Activated naive CD8-positive, alpha-beta T cell treated with anti-CD3 and anti-CD28 coated beads, Interleukin-2, amount 10 ng/mL, durations not matched to agents 7 days and 5 days (primary cell): ENCODE data around the gene PIP5K1B. TPM values are rescaled to one million over a fixed set of nuclear protein-coding genes. Genes with fewer than 3 reads are reported as not detected.

Experiments used
- ATAC-seq: fragments of 150-1000 bp; cut with Tn5 transposase; one replicate; pipeline ENCODE4 v1.10.0; 2021; ENCODE audit warnings: low read depth, moderate library complexity
- POLR2A ChIA-PET: fragments of 350-600 bp; sonication (Branson Sonifier 250); formaldehyde crosslinking; loops from one replicate; lab custom pipeline; 2021; ENCODE audit warnings: antibody characterized with exemption; lab: Charles Lee
- DNase-seq: peaks from one replicate; pipeline ENCODE4 v3.0.0; 2021
- H3K27ac Mint-ChIP-seq: one replicate; pipeline ENCODE4 v1.8.0; 2022; ENCODE audit warnings: mild to moderate bottlenecking, mixed read lengths
- H3K27me3 Mint-ChIP-seq: one replicate; pipeline ENCODE4 v1.8.0; 2022; ENCODE audit warnings: mild to moderate bottlenecking, moderate library complexity, mixed read lengths
- H3K36me3 Mint-ChIP-seq: one replicate; pipeline ENCODE4 v1.8.0; 2021; ENCODE audit warnings: mild to moderate bottlenecking, mixed read lengths
- H3K4me1 Mint-ChIP-seq: one replicate; pipeline ENCODE4 v1.8.0; 2021; ENCODE audit warnings: mixed read lengths
- H3K4me3 Mint-ChIP-seq: one replicate; pipeline ENCODE4 v1.8.0; 2022; ENCODE audit warnings: mild to moderate bottlenecking, moderate library complexity, mixed read lengths
- H3K9me3 Mint-ChIP-seq: one replicate; pipeline ENCODE4 v1.8.0; 2021; ENCODE audit warnings: mixed read lengths
- total RNA-seq, 2 experiments: library from RNA; stranded (reverse); gene quantifications; one replicate each; pipeline ENCODE4 v1.2.3, GENCODE V29; 2021

The PIP5K1B gene
- total RNA-seq, 2 experiments from 2014 or later, result 0.36 TPM; not detected in 1

DNA sequence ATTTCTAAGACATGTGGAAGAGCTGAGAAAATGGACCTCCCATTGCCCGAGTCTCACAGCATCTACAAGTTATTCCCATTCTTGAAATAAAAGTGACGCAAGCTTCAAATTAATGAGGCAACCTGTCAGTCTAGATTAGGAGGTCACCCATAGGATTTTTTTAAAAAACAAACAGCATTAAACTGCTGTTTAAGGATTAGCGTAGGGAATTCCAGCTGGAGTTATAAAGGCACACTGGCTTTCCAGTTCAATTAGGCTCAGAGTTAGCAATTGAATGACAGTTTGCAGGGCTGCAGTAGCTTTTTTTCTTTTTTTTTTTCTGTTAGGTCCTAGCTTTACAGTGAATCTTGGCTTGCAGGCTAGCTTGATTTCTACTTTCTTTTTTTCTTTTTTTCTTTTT, 292.6 kb downstream of the PIP5K1B start:
- ATAC-seq, result no peak
- no peak overlapping the region for H3K27ac Mint-ChIP-seq
- H3K4me1 Mint-ChIP-seq, result peaks cover 20% of the 10 kb centered on the region
- H3K27me3 Mint-ChIP-seq, result peaks cover 6% of the 10 kb centered on the region
- H3K9me3 Mint-ChIP-seq, result no peaks in the 10 kb centered on the region
- POLR2A ChIA-PET, result no interaction called here
- no peak for DNase-seq
- H3K36me3 Mint-ChIP-seq, result no peaks in the 10 kb centered on the region
- H3K4me3 Mint-ChIP-seq, result no peak overlapping the region

DNA sequence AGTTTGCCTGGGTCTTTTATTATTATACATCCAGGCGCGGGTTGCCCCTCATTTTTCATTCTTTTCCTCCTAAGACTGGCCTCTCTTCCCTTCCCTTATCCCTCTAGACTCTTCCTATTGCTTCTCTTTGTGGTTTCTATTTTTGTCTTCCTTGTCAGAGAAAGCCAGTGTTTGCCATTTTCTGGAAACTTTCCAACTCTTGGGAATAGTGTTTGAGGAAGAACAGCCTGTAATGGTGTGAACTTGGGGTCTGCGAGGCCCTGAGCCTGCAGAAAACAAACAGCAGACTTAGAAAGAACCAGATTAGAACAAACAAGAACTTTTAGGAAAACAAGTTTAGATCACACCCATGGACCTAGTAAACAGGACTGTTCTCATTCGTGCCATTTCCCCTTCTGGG, 293.3 kb downstream of the PIP5K1B start:
- Mint-ChIP-seq H3K9me3 (no peaks in the 10 kb centered on the region), H3K4me3 (no peak overlapping the region), H3K27ac (no peak overlapping the region), H3K36me3 (no peaks in the 10 kb centered on the region), H3K4me1 (peaks cover 20% of the 10 kb centered on the region), H3K27me3 (peaks cover 6% of the 10 kb centered on the region)
- DNase-seq (no peak), ATAC-seq (no peak)
- POLR2A ChIA-PET, result no interaction called here

DNA sequence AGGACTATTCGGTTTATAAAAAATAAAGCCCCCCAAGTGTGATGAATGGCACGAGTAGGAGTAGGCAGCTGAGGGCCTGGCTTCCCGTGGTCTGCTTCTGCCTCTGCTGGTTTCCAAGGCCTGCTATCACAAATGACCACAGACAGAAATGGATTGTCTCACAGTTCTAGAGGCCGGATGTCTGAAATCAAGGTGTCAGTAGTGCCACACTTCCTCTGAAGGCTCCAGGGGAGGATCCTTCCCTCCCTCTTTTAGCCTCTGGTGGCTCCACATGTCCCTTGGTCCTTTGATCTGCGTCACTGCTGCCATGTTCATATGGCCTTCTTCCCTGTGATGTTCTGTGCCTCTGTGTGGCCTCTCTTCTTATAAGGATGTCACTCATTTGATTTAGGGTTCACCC, 293.8 kb downstream of the PIP5K1B start:
- POLR2A ChIA-PET, result interaction anchor here (0.6 kb wide), 1 partner anchor 49 kb away, joined by 3 read pairs; no protein-coding TSS in a partner anchor
- Mint-ChIP-seq H3K36me3 (no peaks in the 10 kb centered on the region), H3K27ac (no peak overlapping the region), H3K4me1 (peaks cover 20% of the 10 kb centered on the region), H3K9me3 (no peaks in the 10 kb centered on the region), H3K4me3 (no peak overlapping the region), H3K27me3 (peaks cover 4% of the 10 kb centered on the region)
- ATAC-seq, result no peak
- DNase-seq, result no peak

- H3K36me3 Mint-ChIP-seq, result no peaks in the 10 kb centered on the region
- DNase-seq (no peak), ATAC-seq (peak; percentile 90)
- peaks cover 4% of the 10 kb centered on the region for H3K27me3 Mint-ChIP-seq
- no peaks in the 10 kb centered on the region for H3K9me3 Mint-ChIP-seq
- H3K4me3 Mint-ChIP-seq, result no peak overlapping the region
- POLR2A ChIA-PET, result interaction anchor here (0.6 kb wide), 1 partner anchor 50 kb away, joined by 3 read pairs; no protein-coding TSS in a partner anchor
- H3K4me1 Mint-ChIP-seq, result peaks cover 20% of the 10 kb centered on the region
- H3K27ac Mint-ChIP-seq, result no peak overlapping the region
Measured at GRCh38 chr9:68999393-69000105, 294.5 kb downstream of the PIP5K1B start.

DNA sequence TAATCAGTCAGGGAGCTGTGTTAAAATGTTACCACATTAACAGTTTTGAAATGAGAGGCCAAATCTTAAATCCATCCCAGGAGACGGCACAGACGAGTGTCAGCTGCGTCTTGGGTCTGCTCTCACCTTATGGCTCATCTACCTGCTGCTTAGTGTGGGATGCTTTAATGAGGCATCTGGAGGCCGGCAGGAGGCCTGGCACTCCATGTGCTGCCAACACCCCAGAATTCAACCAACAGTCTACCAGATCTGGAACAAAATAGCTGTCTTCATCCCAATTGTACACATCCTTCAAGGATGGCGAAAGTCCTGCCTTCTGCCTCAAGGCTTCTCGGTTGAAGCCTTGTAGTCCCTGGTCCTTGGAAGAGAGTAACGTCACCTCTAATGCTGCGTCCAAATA, 296.9 kb downstream of the PIP5K1B start:
- POLR2A ChIA-PET, result no interaction called here
- Mint-ChIP-seq H3K4me3 (no peak overlapping the region), H3K4me1 (peaks cover 8% of the 10 kb centered on the region), H3K36me3 (no peaks in the 10 kb centered on the region), H3K9me3 (no peaks in the 10 kb centered on the region), H3K27ac (no peak overlapping the region), H3K27me3 (peaks cover 2% of the 10 kb centered on the region)
- no peak for ATAC-seq
- no peak for DNase-seq

- Mint-ChIP-seq H3K4me1 (peaks cover 7% of the 10 kb centered on the region), H3K36me3 (no peaks in the 10 kb centered on the region), H3K27me3 (peaks cover 9% of the 10 kb centered on the region), H3K27ac (no peak overlapping the region), H3K9me3 (no peaks in the 10 kb centered on the region), H3K4me3 (no peak overlapping the region)
- no peak for ATAC-seq
- no peak for DNase-seq
- POLR2A ChIA-PET, result no interaction called here
Measured at GRCh38 chr9:69003051-69003450, 298.0 kb downstream of the PIP5K1B start.

DNA sequence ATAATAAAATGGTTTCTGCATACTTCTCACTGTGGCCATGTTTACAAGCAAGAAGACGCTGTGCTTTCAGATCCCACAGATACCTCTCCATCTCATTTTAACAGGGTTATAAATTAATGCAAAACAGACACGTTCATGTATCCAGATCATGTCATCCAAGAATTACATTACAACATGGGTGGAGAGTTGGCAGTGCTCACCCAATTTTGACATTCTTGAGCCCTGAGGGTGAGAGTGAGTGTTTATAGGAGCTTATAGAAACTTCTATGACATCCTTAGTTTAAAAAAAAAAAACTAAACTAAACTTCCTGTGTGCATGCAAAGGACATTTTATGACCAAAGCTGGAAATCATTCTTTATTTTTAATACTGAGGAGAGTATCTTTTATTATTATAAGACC, 299.8 kb downstream of the PIP5K1B start:
- no peak for ATAC-seq
- POLR2A ChIA-PET, result no interaction called here
- Mint-ChIP-seq H3K27ac (no peak overlapping the region), H3K4me1 (no peaks in the 10 kb centered on the region), H3K9me3 (no peaks in the 10 kb centered on the region), H3K4me3 (no peak overlapping the region), H3K36me3 (no peaks in the 10 kb centered on the region), H3K27me3 (peaks cover 10% of the 10 kb centered on the region)
- no peak for DNase-seq

DNA sequence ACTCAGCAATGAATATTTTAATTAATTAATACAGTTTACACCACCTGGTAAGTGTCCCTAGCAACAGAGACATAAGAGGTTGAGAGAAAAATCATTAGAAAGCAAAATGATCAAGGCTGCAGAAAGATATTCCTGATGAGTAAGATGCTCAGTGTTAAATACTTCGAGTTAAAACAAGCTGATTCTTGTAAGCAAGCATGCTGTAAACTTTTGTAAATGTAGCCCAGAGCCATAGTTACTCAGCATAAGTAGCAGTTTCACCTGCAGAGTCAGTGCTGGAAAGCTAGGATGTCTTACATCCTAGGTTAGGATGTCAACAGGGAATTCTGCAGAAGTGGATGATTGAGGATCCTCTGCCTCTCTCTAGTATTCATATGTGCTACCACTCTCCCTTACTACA, 304.7 kb downstream of the PIP5K1B start:
- H3K36me3 Mint-ChIP-seq, result no peaks in the 10 kb centered on the region
- POLR2A ChIA-PET, result no interaction called here
- no peak for DNase-seq
- no peak overlapping the region for H3K27ac Mint-ChIP-seq
- no peak for ATAC-seq
- peaks cover 9% of the 10 kb centered on the region for H3K4me1 Mint-ChIP-seq
- no peak overlapping the region for H3K4me3 Mint-ChIP-seq
- H3K9me3 Mint-ChIP-seq, result no peaks in the 10 kb centered on the region
- H3K27me3 Mint-ChIP-seq, result peaks cover 47% of the 10 kb centered on the region

DNA sequence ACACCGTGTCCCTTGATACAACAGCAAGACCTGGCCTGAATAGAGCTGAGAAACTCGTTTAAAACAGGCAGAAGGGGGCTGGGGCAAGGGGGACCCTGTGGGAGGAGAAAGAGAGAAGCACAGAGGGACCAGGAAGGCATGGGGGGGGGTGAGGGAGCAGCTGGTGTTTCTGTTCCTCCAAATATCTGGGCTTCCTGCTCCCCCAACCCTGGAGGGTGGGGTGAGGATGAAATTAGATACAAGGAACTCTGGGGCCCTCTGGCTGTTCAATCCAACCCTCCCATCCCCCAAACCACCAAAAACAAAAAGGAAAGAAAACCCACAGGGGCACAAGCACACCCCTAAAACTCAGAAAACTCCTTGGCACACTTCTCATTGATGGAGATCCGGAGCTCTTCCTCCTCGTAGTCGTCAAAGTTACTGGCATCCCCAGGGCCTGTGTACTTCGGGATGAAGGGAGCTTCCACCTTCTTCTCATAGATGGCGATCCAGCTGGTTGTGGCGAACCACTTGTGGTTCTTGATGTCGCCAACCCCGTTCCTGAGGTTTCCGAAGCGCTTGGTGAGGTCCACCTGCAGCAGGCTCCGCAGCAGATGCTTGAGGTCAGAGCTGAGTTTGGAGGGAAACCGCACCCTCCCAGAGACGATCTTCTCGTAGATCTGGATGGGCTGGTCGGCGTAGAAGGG, 307.8 kb downstream of the PIP5K1B start:
- Mint-ChIP-seq H3K27me3 (peaks cover 64% of the 10 kb centered on the region), H3K4me3 (peak overlapping the region; percentile 20), H3K4me1 (peaks cover 9% of the 10 kb centered on the region), H3K36me3 (no peaks in the 10 kb centered on the region), H3K27ac (no peak overlapping the region), H3K9me3 (no peaks in the 10 kb centered on the region)
- POLR2A ChIA-PET, result no interaction called here
- peak; percentile 38 for DNase-seq
- ATAC-seq, result peak; percentile 18

DNA sequence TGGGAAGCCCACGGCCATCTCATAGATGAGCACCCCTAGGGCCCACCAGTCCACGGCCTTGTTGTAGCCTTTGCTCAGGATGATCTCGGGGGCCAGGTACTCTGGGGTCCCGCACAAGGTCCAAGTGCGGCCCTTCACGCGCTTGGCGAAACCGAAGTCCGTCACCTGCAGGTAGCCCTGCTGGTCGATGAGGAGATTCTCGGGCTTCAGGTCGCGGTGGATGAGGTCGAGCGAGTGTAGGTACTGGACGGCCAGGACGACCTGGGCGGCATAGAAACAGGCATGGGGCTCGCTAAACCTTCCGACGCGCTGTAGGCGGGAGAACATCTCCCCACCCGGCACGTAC, 308.3 kb downstream of the PIP5K1B start:
- Mint-ChIP-seq H3K27me3 (peaks cover 66% of the 10 kb centered on the region), H3K36me3 (no peaks in the 10 kb centered on the region), H3K27ac (no peak overlapping the region), H3K4me3 (no peak overlapping the region), H3K4me1 (peaks cover 9% of the 10 kb centered on the region), H3K9me3 (no peaks in the 10 kb centered on the region)
- POLR2A ChIA-PET, result no interaction called here
- ATAC-seq (peak; percentile 14), DNase-seq (no peak)

GRCh38 chr9:69014013-69014412, 309.0 kb downstream of the PIP5K1B start, which contains the start of gene PRKACG:
PRKACG (minus strand) TSS chr9:69014113; CDS start chr9:69014092, 21 bp downstream.
- H3K36me3 Mint-ChIP-seq, result no peaks in the 10 kb centered on the region
- DNase-seq, result no peak
- H3K9me3 Mint-ChIP-seq, result no peaks in the 10 kb centered on the region
- H3K27me3 Mint-ChIP-seq, result peaks cover 66% of the 10 kb centered on the region
- POLR2A ChIA-PET, result no interaction called here
- H3K4me1 Mint-ChIP-seq, result peaks cover 9% of the 10 kb centered on the region
- no peak for ATAC-seq
- no peak within 1 kb of the TSS for H3K27ac Mint-ChIP-seq
- H3K4me3 Mint-ChIP-seq, result peak within 1 kb of the TSS; percentile 20

DNA sequence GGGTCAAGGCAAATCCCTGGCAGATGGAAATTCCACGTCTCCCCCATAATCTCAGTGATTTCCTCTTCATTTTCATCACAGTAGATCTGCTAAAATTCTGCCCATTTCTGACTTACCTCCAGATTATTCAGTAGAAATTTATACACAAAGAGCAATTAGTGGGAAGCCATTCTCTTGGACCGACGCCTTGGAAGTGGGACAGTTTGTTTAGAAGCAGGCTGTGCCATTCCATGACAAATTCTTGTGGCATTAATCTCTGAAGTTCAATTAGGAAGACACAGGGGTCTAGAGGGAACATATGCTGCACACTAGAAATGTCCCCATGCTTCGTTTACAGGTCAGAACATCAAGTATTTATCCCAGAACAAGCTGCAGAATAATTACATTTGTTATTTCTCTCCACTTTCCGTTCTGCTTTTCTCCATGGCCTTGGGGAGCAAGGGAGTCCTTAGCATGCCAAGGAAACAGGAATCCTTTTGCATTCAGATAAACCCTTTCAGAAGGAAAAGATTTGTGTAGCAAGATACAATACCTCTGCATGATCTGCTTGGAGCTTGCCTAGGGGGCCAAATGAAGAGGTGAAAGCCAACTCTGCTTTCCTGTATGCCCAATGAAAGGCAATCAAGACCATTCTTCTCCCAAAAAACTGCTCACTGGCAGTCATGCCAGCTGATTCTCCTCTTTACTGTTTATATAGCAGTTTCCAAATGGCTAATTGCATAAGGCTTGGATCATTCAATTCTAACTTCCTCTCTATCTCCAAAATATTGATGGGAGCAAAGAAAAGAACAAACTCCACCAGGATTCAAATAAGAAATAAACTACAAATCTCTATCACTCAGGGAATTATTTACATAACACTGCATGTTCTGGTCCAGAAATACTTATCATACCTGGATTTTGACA, 311.4 kb downstream of the PIP5K1B start:
- H3K9me3 Mint-ChIP-seq, result no peaks in the 10 kb centered on the region
- POLR2A ChIA-PET, result no interaction called here
- no peak overlapping the region for H3K4me3 Mint-ChIP-seq
- peaks cover 51% of the 10 kb centered on the region for H3K27me3 Mint-ChIP-seq
- no peak overlapping the region for H3K27ac Mint-ChIP-seq
- H3K4me1 Mint-ChIP-seq, result peaks cover 23% of the 10 kb centered on the region
- no peak for ATAC-seq
- DNase-seq, result no peak
- H3K36me3 Mint-ChIP-seq, result no peaks in the 10 kb centered on the region

- H3K9me3 Mint-ChIP-seq, result no peaks in the 10 kb centered on the region
- no peak overlapping the region for H3K4me3 Mint-ChIP-seq
- no peak for DNase-seq
- peaks cover 17% of the 10 kb centered on the region for H3K4me1 Mint-ChIP-seq
- ATAC-seq, result no peak
- peak overlapping the region; percentile 14 for H3K27ac Mint-ChIP-seq
- H3K27me3 Mint-ChIP-seq, result peaks cover 37% of the 10 kb centered on the region
- POLR2A ChIA-PET, result no interaction called here
- no peaks in the 10 kb centered on the region for H3K36me3 Mint-ChIP-seq
Measured at GRCh38 chr9:69018737-69019136, 313.7 kb downstream of the PIP5K1B start.
